ENCODE data around the gene WASF2.

WASF2 gene

GRCh38 chr1:27366411-27367159 lies 123.4 kb downstream of the WASF2 start, which contains the start of gene MAP3K6:
MAP3K6 (minus strand) TSS chr1:27366961; CDS start chr1:27366597, 364 bp downstream.
- no peak within 1 kb of the TSS for H3K27ac ChIP-seq (ENCODE audit: low read length)
- H3K9me3 ChIP-seq (ENCODE audit: insufficient read depth, low read length, severe bottlenecking), result no peaks in the 10 kb centered on the region
- peak within 1 kb of the TSS; percentile 32 to 58; a peak in 3 of 4 replicates for H3K4me3 ChIP-seq (ENCODE audit: low read depth in 1 of 2, low read length in 2 of 2)
- peak within 1 kb of the TSS; percentile 82 for H3K4me2 ChIP-seq (ENCODE audit: insufficient read depth, low read length)
- H4K20me1 ChIP-seq (ENCODE audit: insufficient read depth, low read length), result no peaks in the 10 kb centered on the region
- peaks cover 27% of the 10 kb centered on the region for H3K4me1 ChIP-seq (ENCODE audit: insufficient read depth, low read length)
- TF ChIP-seq, protein P1, sequence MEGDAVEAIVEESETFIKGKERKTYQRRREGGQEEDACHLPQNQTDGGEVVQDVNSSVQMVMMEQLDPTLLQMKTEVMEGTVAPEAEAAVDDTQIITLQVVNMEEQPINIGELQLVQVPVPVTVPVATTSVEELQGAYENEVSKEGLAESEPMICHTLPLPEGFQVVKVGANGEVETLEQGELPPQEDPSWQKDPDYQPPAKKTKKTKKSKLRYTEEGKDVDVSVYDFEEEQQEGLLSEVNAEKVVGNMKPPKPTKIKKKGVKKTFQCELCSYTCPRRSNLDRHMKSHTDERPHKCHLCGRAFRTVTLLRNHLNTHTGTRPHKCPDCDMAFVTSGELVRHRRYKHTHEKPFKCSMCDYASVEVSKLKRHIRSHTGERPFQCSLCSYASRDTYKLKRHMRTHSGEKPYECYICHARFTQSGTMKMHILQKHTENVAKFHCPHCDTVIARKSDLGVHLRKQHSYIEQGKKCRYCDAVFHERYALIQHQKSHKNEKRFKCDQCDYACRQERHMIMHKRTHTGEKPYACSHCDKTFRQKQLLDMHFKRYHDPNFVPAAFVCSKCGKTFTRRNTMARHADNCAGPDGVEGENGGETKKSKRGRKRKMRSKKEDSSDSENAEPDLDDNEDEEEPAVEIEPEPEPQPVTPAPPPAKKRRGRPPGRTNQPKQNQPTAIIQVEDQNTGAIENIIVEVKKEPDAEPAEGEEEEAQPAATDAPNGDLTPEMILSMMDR (IDR thresholded peaks at IDR 0.05; ENCODE audit: borderline replicate concordance, extremely low read depth, low read length, poor library complexity, severe bottlenecking), result peak; percentile 38
- TF ChIP-seq EZH2 (IDR thresholded peaks at IDR 0.05; ENCODE audit: borderline replicate concordance, low read depth, low read length, severe bottlenecking), result no peak
- H2AFZ ChIP-seq (ENCODE audit: low read depth, low read length), result peak within 1 kb of the TSS; percentile 61
- no peaks in the 10 kb centered on the region for H3K79me2 ChIP-seq (ENCODE audit: insufficient read depth, low read length)
- peak; percentile 52 for DNase-seq
- no peaks in the 10 kb centered on the region for H3K36me3 ChIP-seq (ENCODE audit: insufficient read depth, low read length)
- ATAC-seq (ENCODE audit: insufficient read depth, low read depth), result peak; percentile 17; the same call in 2 of the 3 replicates
- peaks cover 36% of the 10 kb centered on the region for H3K27me3 ChIP-seq (ENCODE audit: insufficient read depth, low read length, poor library complexity)
- H3K9ac ChIP-seq (ENCODE audit: low read depth, low read length), result peak within 1 kb of the TSS; percentile 54

DNA sequence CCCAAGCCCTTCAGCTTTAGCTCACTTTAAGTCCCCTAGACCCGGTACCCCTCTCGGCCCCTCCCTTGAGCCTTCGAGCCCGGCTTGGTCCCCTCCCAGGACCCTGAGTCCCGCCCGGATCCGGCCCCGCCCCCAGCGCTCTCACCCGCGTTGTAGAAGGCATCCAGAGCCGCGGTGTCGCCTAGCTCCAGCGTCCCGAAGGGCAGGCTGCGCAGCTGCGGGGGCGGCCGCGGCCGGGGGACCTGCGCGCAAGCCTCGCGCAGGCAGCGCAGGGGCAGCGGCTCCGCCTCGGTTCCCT lies 123.9 kb downstream of the WASF2 start:
- DNase-seq, result peak; percentile 84
- H3K9ac ChIP-seq (ENCODE audit: low read depth, low read length), result peak overlapping the region; percentile 54

GRCh38 chr1:27365372-27366112 lies 124.4 kb downstream of the WASF2 start:
- ATAC-seq (ENCODE audit: insufficient read depth, low read depth), result peak; percentile 75
- Histone ChIP-seq H3K9ac (ENCODE audit: low read depth, low read length) (peak overlapping the region; percentile 54), H3K4me3 (ENCODE audit: low read depth in 1 of 2, low read length in 2 of 2) (peak overlapping the region; percentile 32 to 58; a peak in 3 of 4 replicates), H3K9me3 (ENCODE audit: insufficient read depth, low read length, severe bottlenecking) (no peaks in the 10 kb centered on the region), H4K20me1 (ENCODE audit: insufficient read depth, low read length) (no peaks in the 10 kb centered on the region), H3K36me3 (ENCODE audit: insufficient read depth, low read length) (no peaks in the 10 kb centered on the region), H3K4me1 (ENCODE audit: insufficient read depth, low read length) (peaks cover 27% of the 10 kb centered on the region), H2AFZ (ENCODE audit: low read depth, low read length) (peak overlapping the region; percentile 61), H3K79me2 (ENCODE audit: insufficient read depth, low read length) (no peaks in the 10 kb centered on the region), H3K27ac (ENCODE audit: low read length) (no peak overlapping the region), H3K27me3 (ENCODE audit: insufficient read depth, low read length, poor library complexity) (peaks cover 32% of the 10 kb centered on the region), H3K4me2 (ENCODE audit: insufficient read depth, low read length) (peak overlapping the region; percentile 82)
- DNase-seq, result peak; percentile 78
- TF ChIP-seq, protein P1 (IDR thresholded peaks at IDR 0.05; ENCODE audit: borderline replicate concordance, extremely low read depth, low read length, poor library complexity, severe bottlenecking), result no peak
- TF ChIP-seq EZH2 (IDR thresholded peaks at IDR 0.05; ENCODE audit: borderline replicate concordance, low read depth, low read length, severe bottlenecking), result peak; percentile 67

More for the DNA sequence above, 123.9 kb downstream of the WASF2 start:
- no peaks in the 10 kb centered on the region for H3K79me2 ChIP-seq (ENCODE audit: insufficient read depth, low read length)
- no peak overlapping the region for H3K27ac ChIP-seq (ENCODE audit: low read length)
- peaks cover 36% of the 10 kb centered on the region for H3K27me3 ChIP-seq (ENCODE audit: insufficient read depth, low read length, poor library complexity)
- H3K4me2 ChIP-seq (ENCODE audit: insufficient read depth, low read length), result peak overlapping the region; percentile 82
- no peaks in the 10 kb centered on the region for H3K36me3 ChIP-seq (ENCODE audit: insufficient read depth, low read length)
- peak; percentile 83 for ATAC-seq (ENCODE audit: insufficient read depth, low read depth)
- H4K20me1 ChIP-seq (ENCODE audit: insufficient read depth, low read length), result no peaks in the 10 kb centered on the region
- peak overlapping the region; percentile 61 for H2AFZ ChIP-seq (ENCODE audit: low read depth, low read length)
- H3K4me3 ChIP-seq (ENCODE audit: low read depth in 1 of 2, low read length in 2 of 2), result peak overlapping the region; percentile 32 to 58; a peak in 3 of 4 replicates
- peak; percentile 35 for TF ChIP-seq EZH2 (IDR thresholded peaks at IDR 0.05; ENCODE audit: borderline replicate concordance, low read depth, low read length, severe bottlenecking)
- TF ChIP-seq, protein P1 (IDR thresholded peaks at IDR 0.05; ENCODE audit: borderline replicate concordance, extremely low read depth, low read length, poor library complexity, severe bottlenecking), result no peak
- peaks cover 27% of the 10 kb centered on the region for H3K4me1 ChIP-seq (ENCODE audit: insufficient read depth, low read length)
- H3K9me3 ChIP-seq (ENCODE audit: insufficient read depth, low read length, severe bottlenecking), result no peaks in the 10 kb centered on the region

Data from DND-41 (cell line).